GM18517 (cell line): ENCODE measurements around the gene SOWAHD.

Experiments
- ATAC-seq: cut with Tn5 transposase; IDR thresholded peaks from one replicate; pipeline ENCODE4 v1.9.1; 2021; ENCODE audit warnings: mild to moderate bottlenecking, moderate library complexity; ENCODE audit not compliant: unreplicated experiment

The SOWAHD gene

GRCh38 chrX:119809185-119809666, 50.8 kb downstream of the SOWAHD start:
- no peak for ATAC-seq
